ENCODE data around the gene TMEM108. TPM values are rescaled to one million over a fixed set of nuclear protein-coding genes. Genes with fewer than 3 reads are reported as not detected.
A peak's percentile ranks its signal among the peaks of the same experiment; 100 is the strongest.

TMEM108 gene
- total and polyA plus RNA-seq, 2 experiments from 2014 or later = 7.4 to 15.3 TPM

GRCh38 chr3:133077688-133078087 is 39.5 kb downstream of the TMEM108 start:
- no peak overlapping the region for H3K4me3 ChIP-seq

More at GRCh38 chr3:133077688-133078087, 39.5 kb downstream of the TMEM108 start:
- TF ChIP-seq ZNF462 (CRISPR knock-in tag; IDR thresholded peaks at IDR 0.05) (no peak), ZNF114 (CRISPR knock-in tag; IDR thresholded peaks at IDR 0.05) (no peak), JUNB (IDR thresholded peaks at IDR 0.05; ENCODE audit: unreplicated experiment) (no peak), POLR2AphosphoS5 (IDR thresholded peaks at IDR 0.05; ENCODE audit: low read depth) (no peak), ZNF331 (CRISPR knock-in tag; IDR thresholded peaks at IDR 0.05; ENCODE audit: low read depth) (no peak), NANOG (IDR thresholded peaks at IDR 0.05; ENCODE audit: borderline replicate concordance) (no peak)
- H3K27me3 Mint-ChIP-seq (ENCODE audit: insufficient read depth, low read depth, poor library complexity) = peaks cover 2% of the 10 kb centered on the region
- peaks cover 3% of the 10 kb centered on the region; the same call in 2 of the 3 replicates for H3K4me1 Mint-ChIP-seq
- H3K9me3 Mint-ChIP-seq = no peaks in the 10 kb centered on the region
- Histone ChIP-seq H3K4me2 (no peak overlapping the region), H3F3A (replicated peaks; ENCODE audit: low read depth) (no peaks in the 10 kb centered on the region), H3K27ac (ENCODE audit: low read depth) (no peak overlapping the region), H3K9me2 (ENCODE audit: insufficient read depth) (no peaks in the 10 kb centered on the region), H2AFZ (no peak overlapping the region), H3K4me1 (ENCODE audit: insufficient read depth) (no peaks in the 10 kb centered on the region), H3K79me2 (replicated peaks; ENCODE audit: insufficient read depth) (0 out of 2 replicates have a peak, but pooled peaks cover 6% of the 10 kb centered on the region), H4K20me1 (replicated peaks; ENCODE audit: insufficient read depth) (peaks cover 3% of the 10 kb centered on the region; the same call in 1 of the 2 replicates), H3K27me3 (ENCODE audit: insufficient read depth) (no peaks in the 10 kb centered on the region), H3K36me3 (ENCODE audit: insufficient read depth) (no peaks in the 10 kb centered on the region)
- H3K36me3 Mint-ChIP-seq (ENCODE audit: low read depth) = peaks cover 4% of the 10 kb centered on the region; the same call in 1 of the 3 replicates
- ATAC-seq (peak; percentile 34; the same call in 2 of the 3 replicates), DNase-seq (ENCODE audit: low spot score) (no peak)
- H3K4me3 Mint-ChIP-seq = no peak overlapping the region
- H3K27ac Mint-ChIP-seq = 0 out of 2 replicates have a peak overlapping the region, but pooled peaks have one; percentile 11
